GM21529 (cell line): ENCODE data around the gene COL5A1.
"Not testable (repeated sequence)": the region's sequence is repeated elsewhere in the genome, so short reads cannot be mapped to it uniquely, and the experiment has no call there.

Experiments used
- ATAC-seq: cut with Tn5 transposase; IDR thresholded peaks from one replicate; pipeline ENCODE4 v1.9.1; 2021; ENCODE audit not compliant: unreplicated experiment

COL5A1 gene

DNA sequence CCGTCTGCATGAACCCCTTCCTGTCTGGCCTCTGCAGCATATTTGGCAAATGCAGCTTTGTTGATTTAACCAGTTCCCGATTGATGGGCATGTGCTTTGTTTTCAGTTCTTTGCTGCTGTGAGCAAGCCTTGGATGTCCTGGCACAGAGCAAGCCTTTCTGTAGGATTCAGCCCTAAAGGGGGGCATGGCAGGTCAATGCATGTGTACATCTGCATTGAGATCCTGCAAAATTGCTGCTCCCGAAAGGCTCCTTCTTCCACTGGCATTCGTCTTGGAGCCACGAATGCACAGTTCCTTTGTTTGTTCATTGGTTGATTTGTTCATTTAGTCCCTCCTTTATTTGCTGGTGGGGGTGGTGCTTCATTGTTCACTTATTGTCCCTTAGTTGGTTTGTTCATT is 34.8 kb downstream of the COL5A1 start:
- ATAC-seq: no peak

DNA sequence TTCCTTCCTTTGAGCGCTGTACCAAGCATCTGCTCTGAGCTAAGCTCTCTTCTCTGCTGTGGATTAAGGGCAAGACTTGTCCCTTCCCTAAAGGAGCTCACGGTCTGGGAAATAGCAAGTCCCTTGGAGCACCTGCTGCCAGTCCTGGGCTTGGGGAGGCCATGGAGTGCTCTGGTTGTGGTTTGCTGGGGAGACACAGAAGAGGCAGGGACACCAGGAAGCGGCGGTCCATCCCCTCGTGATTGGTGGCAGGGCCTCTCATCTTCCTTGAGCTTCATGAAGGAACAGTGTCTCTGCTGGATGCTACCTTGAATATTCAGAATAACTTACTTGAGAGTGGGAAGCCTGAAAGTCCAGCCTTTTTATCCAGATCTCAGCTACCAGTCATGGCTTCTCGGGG is 35.3 kb downstream of the COL5A1 start:
- no peak for ATAC-seq

DNA sequence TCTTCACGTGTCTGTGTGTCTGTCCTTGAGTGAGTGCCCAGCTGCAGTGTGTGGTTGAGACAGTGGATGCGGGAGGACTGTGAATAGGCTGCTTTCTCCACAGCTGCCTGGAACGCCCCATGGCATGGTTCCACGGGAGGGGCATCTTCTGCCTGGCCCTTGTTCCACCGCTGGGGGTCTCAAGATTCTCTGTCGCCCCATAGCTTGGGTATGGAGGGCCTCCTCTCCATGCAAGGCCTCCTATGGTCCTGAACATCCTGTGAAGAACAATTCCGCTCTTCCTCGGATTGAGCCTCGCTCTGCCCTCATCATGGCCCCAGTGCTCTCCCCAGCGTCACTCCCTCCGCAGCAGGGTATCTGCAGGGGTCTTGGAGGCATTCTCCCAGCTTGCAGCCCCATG is 36.1 kb downstream of the COL5A1 start:
- no peak for ATAC-seq

DNA sequence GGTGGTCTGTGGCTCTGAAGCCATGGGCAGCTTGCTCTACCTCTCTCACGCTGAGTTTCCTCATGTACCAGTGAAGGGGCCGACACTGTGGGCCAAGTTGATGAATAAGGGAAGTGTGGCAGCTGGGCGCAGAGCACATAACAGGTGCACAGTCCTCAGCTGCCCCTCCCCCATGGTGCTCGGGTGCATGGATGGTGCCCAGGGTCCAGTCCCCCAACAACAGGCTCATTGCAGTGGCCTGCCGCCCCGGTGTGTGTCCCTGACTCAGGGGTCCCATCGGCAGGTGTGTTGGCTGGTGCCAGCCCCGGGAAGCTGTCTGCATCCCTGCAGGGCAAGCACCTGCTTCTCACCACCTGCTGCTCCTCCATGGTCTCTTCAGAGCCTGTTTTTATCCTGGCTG is 36.6 kb downstream of the COL5A1 start:
- ATAC-seq: no peak

DNA sequence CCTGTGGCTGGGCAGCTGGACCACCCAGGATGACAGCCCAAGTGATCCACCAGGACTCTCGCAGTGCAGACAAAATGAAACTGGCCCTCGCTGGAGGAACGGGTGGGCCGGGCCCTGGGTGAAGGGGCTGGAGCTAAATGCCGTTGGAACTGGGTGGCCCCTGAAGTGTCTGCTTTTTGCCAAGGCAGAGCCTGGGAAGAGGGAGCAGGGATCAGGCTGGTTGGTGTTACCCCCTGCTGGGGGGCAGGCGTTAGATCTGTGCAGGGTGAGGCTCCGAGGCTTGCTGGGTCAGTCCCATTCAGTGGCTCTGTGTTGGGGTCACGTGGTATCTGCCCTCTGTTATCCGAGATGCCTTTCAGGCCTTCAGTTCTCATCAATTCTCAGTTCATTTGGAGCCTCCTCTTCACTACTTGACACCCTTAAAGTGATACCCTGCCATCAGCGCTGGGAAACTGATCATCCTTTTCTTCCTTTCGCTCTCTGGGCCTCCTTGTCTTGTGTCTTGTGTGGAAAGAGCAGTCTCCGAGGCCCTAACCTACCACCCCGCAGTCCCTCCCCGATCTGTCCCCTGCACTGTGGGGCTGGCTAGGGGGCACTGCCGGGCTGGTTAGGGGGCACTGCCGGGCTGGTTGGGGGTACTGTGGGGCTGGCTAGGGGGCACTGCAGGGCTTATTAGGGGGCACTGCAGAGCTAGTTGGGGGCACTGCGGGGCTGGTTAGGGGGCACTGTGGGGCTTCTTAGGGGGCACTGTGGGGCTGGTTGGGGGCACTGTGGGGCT is 37.3 kb downstream of the COL5A1 start:
- ATAC-seq: no peak

DNA sequence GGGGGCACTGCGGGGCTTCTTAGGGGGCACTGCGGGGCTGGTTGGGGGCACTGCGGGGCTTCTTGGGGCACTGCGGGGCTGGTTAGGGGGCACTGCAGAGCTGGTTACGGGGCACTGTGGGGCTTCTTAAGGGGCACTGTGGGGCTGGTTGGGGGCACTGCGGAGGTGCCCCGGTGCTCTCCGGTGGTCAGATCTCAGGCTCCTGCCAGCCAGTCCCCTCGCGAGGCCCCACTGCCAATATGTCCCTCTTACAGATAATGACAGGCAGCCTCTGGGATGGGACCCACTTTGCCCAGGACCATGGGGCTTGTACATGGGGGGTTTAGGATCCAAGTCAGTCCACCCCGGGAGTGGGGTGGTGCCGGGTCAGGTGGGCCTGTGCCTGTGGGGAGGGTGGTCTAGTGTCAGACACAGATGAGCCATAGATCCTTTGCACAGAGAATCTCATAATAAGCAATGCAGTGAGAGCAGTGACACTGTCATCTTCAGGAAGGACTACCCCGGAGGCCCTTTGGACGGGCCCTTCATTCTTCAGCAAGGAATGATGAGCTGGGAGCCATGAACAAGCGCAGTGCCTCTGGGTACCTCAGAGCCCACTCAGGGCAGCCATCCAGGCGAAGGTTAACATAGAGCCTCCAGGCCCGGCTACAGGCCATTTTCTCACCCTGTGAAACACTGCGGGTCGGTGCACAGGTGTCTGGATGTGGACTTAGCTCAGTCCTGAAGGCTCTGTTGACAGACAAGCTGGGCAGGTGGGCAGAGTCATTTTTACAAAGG is 38.2 kb downstream of the COL5A1 start:
- ATAC-seq: no peak

DNA sequence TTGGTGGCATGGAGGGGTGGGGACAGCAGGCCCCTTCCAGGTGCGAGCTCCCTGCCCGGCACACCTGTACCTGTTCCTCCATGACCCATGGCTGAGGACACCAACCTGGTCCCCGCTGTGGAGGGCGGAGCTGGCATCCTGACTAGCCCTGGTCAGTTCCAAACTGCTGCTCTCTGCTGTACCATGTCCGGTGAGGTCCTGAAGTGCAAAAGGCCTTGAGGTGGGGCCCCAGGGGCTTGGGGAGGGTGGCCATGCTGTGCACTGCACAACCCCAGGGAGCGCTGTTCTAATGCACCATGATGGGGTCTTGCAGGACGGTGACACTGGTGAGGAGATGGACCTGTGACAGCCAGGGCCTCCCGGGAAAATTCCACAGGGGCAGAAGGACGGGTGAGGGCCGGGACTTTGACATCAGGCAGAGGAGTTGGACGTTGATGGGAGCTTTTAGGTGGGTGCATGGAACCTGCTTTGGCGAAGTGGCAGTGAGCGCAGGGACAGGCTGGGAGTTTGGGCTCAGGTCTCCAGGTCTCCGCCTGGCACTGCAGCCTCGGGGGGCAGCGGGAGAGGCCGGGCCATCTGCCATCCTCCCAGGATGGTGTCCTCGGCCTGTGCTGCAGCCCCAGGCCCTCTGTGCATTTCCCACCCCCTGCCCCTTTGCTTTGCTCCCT is 38.9 kb downstream of the COL5A1 start:
- ATAC-seq: no peak

DNA sequence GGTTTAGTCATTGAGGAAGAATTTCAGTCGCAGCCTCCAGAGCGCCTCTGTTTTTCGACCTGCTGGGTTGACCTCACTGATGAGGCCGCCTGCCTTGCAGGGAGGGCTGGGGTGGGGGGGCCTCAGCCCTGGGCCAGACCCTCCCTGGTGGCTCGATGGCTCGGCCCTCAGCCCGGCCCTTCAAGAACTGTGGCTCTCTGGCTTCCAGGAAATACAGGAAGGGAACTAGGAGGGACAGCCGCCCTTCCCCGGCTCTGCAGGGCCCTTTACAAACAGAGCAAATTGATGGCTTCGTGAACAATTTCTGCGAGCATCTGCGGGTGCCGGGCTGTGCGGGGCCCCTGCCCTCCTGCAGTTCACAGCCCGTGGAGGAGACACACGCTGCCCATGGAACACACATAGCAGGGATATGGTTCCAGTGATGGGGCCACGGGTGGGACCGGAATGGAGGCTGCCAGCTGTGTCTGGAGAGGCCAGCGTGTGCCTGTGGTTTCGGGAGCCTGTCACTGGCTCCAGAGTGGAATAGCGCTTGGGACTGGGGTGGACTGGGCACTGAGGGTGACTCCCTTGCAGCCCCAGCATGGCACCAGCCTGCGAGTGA is 39.6 kb downstream of the COL5A1 start:
- ATAC-seq: no peak

DNA sequence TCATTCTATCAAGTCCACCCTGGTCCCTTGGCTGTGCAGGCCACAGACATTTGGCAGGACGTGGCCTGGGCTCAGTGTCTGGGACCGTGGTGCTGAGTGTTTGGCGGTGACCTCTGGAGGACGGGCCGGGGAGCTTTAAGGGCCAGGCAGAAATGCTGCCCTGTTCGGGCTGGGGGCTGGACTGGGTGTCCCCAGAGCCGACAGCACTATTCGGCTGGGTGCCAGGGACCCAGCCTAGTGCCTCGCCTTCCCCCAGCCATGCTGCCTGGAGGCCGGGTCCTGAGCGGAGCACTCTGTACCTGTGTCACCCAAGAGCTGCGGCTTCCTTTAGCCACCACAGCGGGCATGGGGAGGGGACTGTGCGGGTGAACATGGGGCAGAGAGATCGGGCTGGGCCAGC is 40.4 kb downstream of the COL5A1 start:
- ATAC-seq: no peak

DNA sequence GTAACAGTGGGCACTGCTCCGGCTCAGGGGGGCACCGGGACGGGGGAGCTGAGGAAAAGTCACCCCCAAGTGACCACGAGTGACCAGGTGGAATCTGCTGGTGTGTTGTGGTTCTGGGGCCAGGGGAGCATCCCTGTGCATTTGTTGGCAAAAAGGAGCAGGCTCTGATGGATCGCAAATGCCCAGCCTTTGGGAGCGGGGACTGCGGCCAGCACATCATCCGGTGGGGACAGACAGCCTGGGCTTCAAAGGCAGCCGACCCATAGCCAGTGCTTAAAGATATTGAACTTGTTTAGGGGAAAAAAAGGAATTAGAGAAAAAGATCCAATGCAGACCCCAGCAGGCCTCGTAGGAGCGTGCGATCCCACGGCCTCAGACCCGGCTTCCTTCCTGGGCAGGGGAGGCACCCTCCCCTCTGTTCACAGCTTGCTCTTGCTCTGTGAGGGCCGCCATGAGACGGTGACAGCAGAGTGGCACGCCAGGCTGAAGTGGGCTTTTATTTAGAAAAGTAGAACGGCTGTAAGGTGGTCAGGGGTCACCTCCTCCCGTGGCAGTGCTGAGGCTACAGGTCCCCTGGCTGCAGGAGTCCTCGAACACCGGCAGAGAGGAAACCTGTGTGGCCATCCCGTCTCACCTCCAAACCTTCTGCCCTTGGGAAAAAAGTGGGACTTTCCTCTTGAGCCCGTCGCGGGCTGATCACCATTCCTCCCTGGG is 41.2 kb downstream of the COL5A1 start:
- no peak for ATAC-seq

DNA sequence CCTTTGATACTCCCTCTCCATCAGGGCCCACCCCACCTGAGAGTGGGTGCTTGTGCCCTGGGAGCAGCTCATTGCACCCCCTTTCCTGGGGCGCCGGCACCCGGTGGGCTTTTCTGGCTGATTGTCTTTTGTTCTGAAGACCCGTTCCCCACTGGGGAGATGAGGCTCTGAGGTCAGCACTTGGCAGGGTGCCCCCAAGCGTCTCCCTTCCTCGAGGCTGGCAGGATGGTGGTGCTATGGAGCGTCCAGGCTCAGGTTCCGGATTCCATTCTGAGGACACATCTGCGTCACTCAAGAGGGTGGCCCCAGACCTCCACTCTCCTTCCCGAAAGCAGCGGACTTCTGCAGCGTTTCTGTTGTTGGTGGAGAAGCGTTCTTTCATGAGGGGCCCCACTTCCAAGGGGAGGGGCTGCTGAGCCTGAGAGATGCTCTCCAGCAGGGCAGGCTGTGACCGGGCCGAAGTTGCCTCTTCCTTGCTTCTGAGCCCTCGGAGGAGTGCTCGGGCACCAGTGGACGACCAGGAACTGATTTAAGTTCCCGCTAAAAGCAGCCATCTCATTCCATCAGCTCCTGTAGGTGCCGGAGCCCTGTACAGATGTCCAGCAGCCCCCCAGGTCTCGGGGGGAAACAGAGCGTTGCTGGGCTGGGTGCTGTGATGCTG is 42.2 kb downstream of the COL5A1 start:
- no peak for ATAC-seq

DNA sequence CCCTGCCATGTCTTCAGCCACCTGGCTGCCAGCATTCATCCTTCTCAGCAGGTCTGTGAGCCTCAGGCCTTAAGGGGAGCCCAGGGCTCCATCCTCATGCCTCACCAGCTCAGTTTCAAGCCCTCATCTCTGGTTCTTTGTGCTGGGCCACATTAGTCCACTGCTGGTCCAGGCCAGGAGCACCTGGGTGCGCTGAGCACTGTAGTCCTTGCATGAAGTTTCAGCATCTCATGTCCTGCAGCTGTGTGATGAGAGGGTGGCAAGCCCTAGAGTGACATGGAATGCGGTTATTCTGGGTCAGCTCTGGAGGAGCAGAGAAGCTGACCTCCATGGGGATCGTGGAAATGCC is 42.7 kb downstream of the COL5A1 start:
- no peak for ATAC-seq

DNA sequence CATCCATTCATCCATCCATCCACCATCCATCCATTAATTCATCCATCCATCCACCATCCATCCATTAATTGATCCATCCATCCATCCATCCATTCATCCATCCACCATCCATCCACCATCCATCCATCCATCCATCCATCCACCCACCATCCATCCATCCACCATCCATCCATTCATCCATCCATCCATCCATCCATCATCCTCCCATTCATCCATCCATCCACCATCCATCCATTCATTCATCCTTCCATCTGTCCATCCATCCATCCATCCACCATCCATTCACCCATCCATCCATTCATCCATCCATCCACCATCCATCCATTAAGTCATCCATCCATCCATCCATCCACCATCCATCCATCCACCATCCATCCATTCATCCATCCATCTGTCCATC is 43.3 kb downstream of the COL5A1 start:
- not testable (repeated sequence) for ATAC-seq

DNA sequence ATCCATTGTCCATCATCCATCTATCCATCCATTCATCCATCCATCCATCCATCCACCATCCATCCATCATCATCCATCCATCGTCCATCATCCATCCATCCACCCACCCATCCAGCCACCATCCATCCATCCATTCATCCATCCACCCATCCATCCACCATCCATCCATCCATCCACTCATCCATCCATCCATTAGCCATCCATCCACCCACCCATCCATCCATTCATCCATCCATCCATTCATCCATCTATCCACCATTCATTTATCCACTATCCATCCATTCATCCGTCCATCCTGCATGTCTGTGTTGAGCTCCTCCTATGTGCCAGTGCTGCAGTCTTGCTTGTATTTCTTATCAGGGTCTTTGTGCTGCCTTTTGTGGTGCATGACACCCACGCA is 44.2 kb downstream of the COL5A1 start:
- ATAC-seq: no peak

DNA sequence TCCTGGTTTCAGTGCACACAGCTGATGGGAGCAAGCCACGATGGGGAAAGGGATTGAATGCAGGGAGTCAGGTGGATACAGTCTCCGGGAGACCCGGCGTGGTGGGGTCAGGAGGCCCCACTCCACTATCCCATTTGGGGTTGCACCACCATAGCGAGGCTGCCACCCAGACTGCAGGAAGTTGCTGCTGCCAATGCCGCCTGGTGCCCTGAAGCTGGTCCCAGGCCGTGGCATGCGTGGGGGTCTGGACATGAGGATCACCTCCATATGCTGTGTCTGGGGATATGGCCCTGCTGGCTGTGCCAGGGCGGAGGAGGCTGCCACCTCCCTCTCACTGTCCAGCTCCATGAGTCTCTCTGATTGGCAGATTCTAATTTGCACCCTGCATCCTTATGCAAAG is 45.3 kb downstream of the COL5A1 start:
- no peak for ATAC-seq

DNA sequence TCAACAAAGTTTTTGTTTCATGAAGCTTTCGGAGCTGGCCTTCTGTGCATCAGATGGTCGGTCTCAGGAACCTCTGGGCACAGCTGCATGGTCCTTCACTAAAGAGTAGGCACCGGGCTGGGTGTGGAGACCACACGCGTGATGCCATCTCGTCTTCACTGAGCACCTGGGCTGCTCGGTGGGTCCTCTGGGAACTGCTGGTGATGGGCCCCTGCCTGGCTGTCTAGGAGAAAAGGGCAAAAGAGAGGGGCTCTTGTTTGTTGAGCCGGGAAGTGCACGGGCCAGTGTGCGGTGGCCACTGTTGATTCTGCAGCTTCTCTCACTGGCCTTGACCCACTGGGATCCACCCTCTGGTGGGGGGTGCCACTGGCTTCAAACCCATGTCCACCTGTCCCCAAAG is 46.0 kb downstream of the COL5A1 start:
- no peak for ATAC-seq

DNA sequence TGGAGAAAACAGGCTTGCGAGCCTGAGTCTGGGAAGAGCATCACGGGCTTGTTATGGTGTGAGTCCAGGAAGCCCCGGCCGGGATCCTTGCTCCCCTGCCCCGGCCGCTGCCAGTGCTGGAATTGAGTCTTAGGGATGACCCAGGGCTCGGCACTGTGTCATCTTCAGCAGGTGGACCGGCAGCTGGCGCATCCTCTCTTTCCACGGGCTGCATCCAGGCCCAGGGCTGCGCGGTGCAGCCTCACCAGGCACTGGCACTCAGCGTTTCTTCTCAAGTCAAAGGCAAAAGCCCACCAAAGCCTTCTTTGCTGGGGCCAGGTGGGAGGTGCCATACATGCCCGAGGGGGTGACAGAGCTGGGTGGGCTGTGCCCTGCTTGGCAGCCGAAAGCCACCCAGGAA is 46.6 kb downstream of the COL5A1 start:
- ATAC-seq: no peak

DNA sequence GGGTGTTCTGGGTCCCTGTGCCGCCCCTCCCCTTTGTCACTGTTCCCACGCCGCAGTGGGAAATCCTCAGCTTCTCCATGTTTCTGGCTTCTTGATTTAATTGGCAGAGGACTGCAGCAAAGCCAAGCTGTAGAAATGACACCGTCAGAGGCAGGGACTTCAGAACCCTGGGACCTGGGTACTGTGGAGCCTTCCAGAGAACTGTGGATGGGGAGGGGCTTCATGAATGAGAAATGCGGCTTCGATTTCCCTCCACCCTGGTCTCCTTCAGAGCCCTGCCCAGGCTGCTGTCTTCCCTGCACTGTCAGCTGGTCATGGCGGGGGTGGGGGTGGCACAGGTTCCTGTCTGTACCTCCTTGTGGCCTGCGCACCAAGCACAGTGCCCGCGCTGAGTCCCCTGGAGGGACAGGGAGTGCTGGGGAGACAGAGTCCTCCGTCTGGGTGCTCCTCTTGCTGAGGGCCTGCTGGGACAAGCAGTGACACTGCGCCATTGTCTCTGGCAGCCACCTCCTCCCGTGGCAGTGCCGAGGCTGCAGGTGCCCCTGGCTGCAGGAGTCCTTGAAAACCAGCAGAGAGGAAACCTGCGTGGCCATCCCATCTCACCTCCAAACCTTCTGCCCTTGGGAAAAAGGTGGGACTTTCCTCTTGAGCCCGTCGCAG is 47.2 kb downstream of the COL5A1 start:
- no peak for ATAC-seq

DNA sequence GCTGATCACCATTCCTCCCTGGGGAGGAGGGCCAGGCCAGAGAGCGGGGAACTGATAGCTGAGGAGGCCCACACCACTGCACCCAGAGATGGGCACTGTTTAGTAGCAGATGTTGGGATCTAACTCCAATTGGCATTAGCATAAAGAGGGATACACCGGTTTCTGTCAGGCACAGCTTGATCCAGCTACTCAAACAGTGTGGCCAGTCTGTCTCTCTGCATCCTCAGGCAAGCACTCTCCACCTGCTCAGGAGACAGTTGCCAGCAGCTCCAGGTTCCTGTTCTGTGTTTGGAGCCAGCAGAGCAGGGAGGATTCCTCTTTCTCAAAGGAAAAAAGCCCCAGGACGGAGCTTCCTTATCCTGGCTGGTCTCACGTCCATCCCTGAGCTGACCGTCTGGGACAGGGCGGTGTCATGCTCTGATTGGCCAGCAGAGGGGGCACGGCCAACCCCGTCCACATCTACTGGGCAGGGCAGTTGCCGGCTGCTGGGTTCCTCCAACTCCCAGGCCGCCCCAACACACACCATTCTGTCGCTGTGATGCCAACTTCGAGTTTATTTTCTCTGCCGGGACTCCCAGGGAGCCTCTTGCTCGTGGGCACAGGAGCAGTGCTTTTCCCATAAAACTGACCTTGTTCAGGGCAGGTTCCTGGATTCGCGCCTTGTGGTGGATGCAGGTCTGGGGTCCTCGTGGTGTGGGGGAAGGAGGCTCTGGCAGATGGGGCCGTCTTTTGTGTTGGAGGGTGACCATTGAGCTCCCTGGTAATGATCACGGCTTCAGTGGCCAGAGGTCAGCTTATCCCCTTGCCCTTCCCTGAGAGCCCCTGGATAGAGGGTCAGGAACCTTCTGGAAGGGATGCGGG is 47.9 kb downstream of the COL5A1 start:
- no peak for ATAC-seq
